Peyer's patch (tissue), 4 donors: ENCODE results near the gene BANP.
"Not testable (repeated sequence)": the region's sequence is repeated elsewhere in the genome, so short reads cannot be mapped to it uniquely, and the experiment has no call there.

Source experiments
- CTCF ChIP-seq, 6 experiments: fragments of 450-650 bp in 4 of 6; fragments of 200-600 bp in 2 of 6; sonication (generic) in 1 of 6; IDR thresholded peaks; one replicate each; pipeline ENCODE4 v1.5.1; 2017 to 2019; ENCODE audit warnings: antibody characterized with exemption in 6 of 6, mild to moderate bottlenecking in 3 of 6, moderate library complexity in 1 of 6
- POLR2A ChIP-seq, 2 donors: fragments of 450-650 bp; IDR thresholded peaks; one replicate each; pipeline ENCODE4 v1.5.1; 2017; ENCODE audit warnings: antibody characterized with exemption in 2 of 2, mild to moderate bottlenecking in 2 of 2, moderate library complexity in 2 of 2

- TF ChIP-seq CTCF, POLR2A (IDR thresholded peaks at IDR 0.05): not testable (repeated sequence)
These were observed 47.8 kb downstream of the BANP start for GRCh38 chr16:87998992-87999391.
